GM21423 (cell line): Measurements from ENCODE around the gene NRP1.
"Not testable (repeated sequence)": the region's sequence is repeated elsewhere in the genome, so short reads cannot be mapped to it uniquely, and the experiment has no call there.

Source experiments
- ATAC-seq: cut with Tn5 transposase; IDR thresholded peaks from one replicate; pipeline ENCODE4 v1.9.1; 2021; ENCODE audit warnings: mild to moderate bottlenecking, moderate library complexity; ENCODE audit not compliant: unreplicated experiment

NRP1 gene

GRCh38 chr10:33240931-33241330 is 93.5 kb downstream of the NRP1 start:
- no peak for ATAC-seq

- ATAC-seq, result no peak
These were observed 94.2 kb downstream of the NRP1 start for GRCh38 chr10:33240258-33240657.

- ATAC-seq, result no peak
These were observed 95.2 kb downstream of the NRP1 start for GRCh38 chr10:33239257-33239656.

GRCh38 chr10:33238643-33239042 is 95.8 kb downstream of the NRP1 start:
- ATAC-seq, result no peak

GRCh38 chr10:33237736-33238624 is 96.5 kb downstream of the NRP1 start:
- ATAC-seq, result no peak

GRCh38 chr10:33236916-33237315 is 97.6 kb downstream of the NRP1 start:
- no peak for ATAC-seq

- ATAC-seq, result no peak
These were observed 98.5 kb downstream of the NRP1 start for GRCh38 chr10:33235951-33236350.

- no peak for ATAC-seq
These were observed 99.1 kb downstream of the NRP1 start for GRCh38 chr10:33235251-33235884.

GRCh38 chr10:33234831-33235237 is 99.6 kb downstream of the NRP1 start:
- no peak for ATAC-seq

- ATAC-seq, result no peak
These were observed 100.8 kb downstream of the NRP1 start for GRCh38 chr10:33233635-33234034.

- ATAC-seq, result no peak
These were observed 101.2 kb downstream of the NRP1 start for GRCh38 chr10:33233221-33233620.

- no peak for ATAC-seq
These were observed 102.7 kb downstream of the NRP1 start for GRCh38 chr10:33231621-33232350.

GRCh38 chr10:33229949-33230267 is 104.6 kb downstream of the NRP1 start:
- ATAC-seq, result no peak

- no peak for ATAC-seq
These were observed 105.1 kb downstream of the NRP1 start for GRCh38 chr10:33229252-33229948.

GRCh38 chr10:33228426-33228825 is 106.0 kb downstream of the NRP1 start:
- no peak for ATAC-seq

- ATAC-seq, result no peak
These were observed 107.0 kb downstream of the NRP1 start for GRCh38 chr10:33227489-33227888.

GRCh38 chr10:33224251-33224965 is 110.1 kb downstream of the NRP1 start:
- ATAC-seq, result no peak

GRCh38 chr10:33223326-33224000 is 111.0 kb downstream of the NRP1 start:
- no peak for ATAC-seq

- not testable (repeated sequence) for ATAC-seq
These were observed 112.2 kb downstream of the NRP1 start for GRCh38 chr10:33222304-33222703.

- ATAC-seq, result no peak
These were observed 116.6 kb downstream of the NRP1 start for GRCh38 chr10:33217854-33218253.
